G401.6 (cell line): ENCODE data around the gene EIF4G2.
"Not testable (repeated sequence)": the region's sequence is repeated elsewhere in the genome, so short reads cannot be mapped to it uniquely, and the experiment has no call there.

Experiments used
- FAIRE-seq: peaks from 2 replicates; lab custom pipeline; 2012; peaks lifted over from hg19 to GRCh38; lab: Jason Lieb, UNC

The EIF4G2 gene

DNA sequence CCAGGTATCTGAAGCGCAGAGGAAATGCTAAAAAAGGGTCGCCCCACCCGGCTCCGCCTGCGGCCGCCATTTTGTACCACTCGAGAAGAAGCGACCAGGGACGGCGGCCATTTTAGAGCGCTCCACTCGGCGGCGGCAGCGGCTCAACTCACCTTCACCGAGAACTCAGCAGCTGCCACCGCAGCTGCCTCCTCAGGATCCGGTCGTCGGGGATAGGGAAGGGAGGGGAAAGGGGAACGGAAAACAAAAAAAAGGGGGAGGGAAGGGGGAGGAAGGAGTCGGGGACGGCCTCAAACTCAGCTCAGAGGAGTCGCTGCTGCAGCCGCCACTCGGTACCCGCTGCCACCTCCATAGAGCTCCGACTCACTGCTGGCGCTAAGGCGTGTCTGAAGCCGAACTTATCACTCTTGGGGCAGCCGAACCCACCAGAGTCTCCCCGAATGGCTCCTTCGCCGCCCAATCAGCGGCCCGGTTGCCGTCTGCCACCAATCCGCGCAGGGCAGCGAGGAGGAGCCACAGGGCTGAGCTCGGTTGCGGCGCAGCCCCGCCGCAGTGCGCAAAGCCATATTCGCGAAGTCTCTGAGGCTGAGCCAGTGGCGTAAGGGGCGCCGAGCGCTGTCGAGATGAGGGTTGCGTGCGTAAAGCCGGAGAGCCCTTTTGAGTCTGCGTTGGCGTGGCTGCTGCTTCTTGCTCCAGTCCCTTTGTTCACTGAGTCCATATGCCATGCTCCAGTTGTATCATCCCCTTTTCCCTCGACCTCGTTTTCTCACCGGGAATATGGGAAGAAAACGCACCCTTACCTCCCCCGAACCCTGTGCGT lies at the start of gene EIF4G2:
EIF4G2 (minus strand) TSS at position 374 of the 820 bp plus-strand sequence.
- FAIRE-seq, result peak; percentile 97

DNA sequence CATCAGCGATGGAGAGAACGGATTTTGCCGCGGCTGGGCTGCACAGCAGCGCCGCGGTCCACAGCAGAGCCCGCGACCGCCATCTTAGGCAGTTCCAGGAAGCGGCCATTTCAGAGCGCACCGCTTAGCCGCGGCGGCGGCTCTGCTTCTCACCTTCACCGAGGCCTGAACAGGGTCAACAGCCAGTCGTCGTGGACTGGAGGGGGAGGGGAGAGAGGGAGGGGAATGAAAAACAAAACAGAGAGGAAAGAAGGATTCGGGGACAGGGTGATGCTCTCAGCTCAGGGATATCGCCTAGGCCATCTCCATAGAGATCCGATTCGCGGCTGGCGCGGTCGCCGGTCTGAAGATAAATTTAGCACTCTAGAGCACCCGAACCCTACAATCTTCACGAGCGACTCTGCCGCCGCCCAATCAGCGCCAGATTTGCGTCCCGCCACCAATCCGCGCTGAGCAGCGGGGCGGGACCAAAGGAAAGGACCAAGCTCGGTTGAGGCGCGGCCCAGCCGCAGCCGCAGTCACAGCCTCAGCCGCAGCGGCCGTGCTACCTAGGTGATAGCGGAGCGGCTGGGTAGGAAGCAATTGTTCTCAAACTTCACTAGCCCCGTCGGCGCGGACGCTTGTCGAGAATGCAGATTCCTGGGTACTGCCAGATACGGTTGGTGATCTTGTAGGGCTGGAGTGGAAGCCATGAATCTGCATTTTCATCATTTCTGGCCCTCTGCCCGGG lies 49.1 kb upstream of the EIF4G2 start, which contains the start of gene ZBED5:
ZBED5 (minus strand) TSS at position 345 of the 730 bp plus-strand sequence. CDS start 3,108 bp downstream, outside the sequence.
- peak; percentile 96 for FAIRE-seq

DNA sequence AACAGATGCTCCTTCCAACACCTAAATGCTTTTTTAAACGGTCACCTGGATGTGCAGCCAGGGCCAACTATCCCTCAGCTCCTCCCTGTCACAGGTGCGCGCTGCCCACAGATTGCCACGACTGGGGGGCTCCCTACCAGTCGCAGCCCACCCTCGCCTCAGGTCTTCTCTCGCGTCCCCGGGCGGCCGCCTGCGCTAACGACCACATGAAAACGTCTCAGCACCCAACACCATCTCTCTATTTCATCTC lies 48.7 kb upstream of the EIF4G2 start:
- FAIRE-seq, result no peak

DNA sequence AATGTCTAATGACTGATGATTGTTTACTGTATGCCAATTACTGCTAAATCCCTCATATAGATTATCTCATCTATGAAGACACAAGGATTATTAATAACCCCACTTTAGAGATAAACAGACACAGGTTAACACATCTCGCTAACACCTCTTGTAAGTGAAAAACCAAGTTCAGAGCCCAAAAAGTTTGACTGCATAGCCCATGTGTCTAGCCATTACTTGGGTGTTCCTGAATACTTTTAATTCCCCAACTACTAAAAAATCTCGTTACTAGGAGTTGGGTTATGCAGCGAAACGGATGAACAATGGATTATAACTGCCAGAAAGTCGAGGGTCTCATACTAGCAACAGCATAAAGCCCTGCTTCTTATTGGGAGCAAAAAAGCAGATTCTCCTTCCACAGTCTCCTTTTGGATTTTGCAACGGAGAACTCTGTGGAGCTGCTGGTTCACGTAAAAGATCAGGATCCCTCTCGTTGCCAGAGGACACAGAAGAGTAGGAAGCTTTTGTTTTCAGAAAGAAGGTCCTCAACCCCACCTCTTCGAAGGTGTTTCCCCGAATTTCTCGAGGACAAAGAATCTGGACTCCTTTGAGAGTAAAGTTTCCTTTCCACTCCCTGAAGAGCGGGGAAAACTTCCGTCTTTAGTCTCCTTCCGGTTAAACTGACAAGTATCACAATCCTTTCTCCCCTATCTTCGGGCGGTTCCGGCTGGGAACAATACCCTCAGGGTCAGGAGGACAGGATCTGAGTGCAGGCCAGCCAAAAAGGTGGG lies 48.1 kb upstream of the EIF4G2 start:
- no peak for FAIRE-seq

GRCh38 chr11:10855295-10855694 lies 46.6 kb upstream of the EIF4G2 start:
- no peak for FAIRE-seq

DNA sequence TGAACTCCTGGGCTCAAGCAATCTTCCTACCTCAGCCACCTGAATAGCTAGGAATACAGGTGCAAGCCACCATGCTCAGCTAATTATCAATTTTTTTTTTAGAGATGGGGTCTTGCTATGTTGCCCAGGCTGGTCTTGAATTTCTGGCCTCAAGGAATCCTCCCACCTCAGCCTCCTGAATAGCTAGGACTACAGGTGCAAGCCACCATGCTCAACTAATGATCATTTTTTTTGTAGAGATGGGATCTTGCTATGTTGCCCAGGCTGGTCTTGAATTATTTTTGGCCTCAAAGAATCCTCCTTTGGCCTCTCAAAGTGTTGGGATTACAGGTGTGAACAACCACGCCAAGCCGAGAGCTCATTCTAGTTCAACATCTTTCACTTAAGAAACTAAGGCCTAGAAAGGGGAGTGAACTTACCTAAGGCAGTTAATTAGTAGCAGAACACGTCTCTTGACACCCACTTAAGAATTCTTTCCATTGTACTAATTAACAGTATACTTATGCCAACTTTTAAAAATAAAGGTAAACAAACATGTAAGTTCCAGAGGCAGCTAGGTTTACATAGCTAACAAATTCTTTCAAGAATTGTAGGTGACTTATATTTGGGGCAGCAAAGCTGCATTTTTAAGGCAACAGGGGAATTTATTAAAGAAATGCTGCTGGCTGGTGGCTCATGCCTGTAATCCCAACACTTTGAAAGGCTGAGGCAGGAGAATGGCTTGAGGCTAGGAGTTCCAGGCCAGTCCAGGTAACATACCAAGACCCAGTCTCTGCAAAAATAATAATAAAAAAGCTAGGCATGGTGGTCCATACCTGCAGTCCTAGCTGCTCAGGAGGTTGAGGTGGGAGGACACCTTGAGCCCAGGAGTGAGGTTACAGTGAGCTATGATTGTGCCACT lies 39.5 kb upstream of the EIF4G2 start:
- no peak for FAIRE-seq

- FAIRE-seq, result no peak
Measured at GRCh38 chr11:10846660-10847059, 37.9 kb upstream of the EIF4G2 start.

GRCh38 chr11:10845589-10845988 lies 36.9 kb upstream of the EIF4G2 start:
- FAIRE-seq, result no peak

DNA sequence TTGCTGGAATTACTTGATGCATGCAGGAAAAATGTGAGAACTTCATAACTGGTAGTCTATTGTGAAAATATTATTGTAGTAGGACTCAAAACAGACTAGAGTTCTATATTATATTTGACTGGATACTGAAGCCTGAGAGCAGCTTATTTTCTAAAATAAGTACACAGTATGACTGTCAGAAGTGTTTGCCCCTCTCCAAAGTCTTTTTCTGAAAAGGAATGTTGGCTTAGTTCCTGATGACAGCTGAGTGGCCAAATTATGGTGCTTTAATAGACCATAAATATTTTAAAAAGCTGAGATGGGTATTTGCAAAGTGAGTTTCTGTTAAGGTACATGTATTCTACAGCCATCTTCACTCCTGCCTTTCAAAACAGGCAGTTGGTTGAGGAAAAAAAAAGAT lies 36.1 kb upstream of the EIF4G2 start:
- no peak for FAIRE-seq

- FAIRE-seq, result no peak
Measured at GRCh38 chr11:10844356-10844755, 35.6 kb upstream of the EIF4G2 start.

- FAIRE-seq, result no peak
Measured at GRCh38 chr11:10838881-10839280, 30.2 kb upstream of the EIF4G2 start.

GRCh38 chr11:10838083-10838482 lies 29.4 kb upstream of the EIF4G2 start:
- no peak for FAIRE-seq

DNA sequence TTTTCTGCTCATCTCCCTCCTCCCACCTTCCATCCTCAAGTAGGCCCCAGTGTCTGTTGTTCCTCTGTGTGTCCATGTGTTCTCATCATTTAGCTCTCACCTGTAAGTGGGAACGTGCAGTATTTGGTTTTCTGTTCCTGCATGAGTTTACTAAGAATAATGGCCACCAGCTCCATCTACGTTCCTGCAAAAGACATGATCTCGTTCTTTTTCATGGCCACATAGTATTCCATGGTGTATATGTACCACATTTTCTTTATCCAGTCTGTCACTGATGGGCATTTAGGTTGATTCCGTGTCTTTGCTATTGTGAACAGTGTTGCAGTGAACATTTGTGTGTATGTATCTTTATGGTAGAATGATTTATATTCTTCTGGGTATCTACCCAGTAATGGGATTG lies 28.2 kb upstream of the EIF4G2 start:
- not testable (repeated sequence) for FAIRE-seq

GRCh38 chr11:10829139-10829538 lies 20.4 kb upstream of the EIF4G2 start:
- no peak for FAIRE-seq

DNA sequence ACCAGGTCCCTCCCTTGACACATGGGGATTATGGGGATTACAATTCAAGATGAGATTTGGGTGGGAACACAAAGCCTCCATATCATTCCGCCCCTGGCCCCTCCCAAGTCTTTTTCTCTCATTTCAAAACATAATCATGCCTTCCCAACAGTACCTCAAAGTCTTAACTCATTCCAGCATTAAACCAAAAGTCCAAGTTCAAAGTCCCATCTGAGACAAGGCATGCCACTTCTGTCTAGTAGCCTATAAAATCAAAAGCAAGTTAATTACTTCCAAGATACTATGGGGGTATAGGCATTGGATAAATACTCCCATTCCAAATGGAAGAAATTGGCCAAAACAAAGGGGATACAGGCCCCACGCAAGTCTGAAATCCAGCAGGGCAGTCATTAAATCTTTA lies 19.7 kb upstream of the EIF4G2 start:
- FAIRE-seq, result no peak

GRCh38 chr11:10824888-10825287 lies 16.2 kb upstream of the EIF4G2 start:
- FAIRE-seq, result no peak

DNA sequence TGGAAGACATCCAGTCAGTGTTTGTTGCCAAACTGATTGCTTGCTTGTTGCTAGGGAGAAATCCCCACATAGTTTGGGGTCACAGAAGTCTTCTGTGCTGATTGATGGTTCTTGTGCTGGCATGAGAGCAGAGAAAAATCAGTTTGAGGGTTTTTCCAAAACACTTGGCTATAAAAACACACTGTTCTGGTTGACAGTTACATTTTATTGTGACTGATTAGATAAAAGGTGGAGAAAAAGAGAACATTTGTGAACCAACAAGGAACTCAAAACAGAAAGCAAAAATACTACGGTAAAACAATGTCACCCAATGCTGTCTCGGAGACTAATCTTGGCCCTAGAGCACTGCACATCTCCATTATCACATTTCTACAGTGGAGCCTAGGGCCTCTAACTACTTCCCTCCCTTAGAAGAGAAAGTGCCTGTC lies 14.4 kb upstream of the EIF4G2 start:
- FAIRE-seq, result no peak

DNA sequence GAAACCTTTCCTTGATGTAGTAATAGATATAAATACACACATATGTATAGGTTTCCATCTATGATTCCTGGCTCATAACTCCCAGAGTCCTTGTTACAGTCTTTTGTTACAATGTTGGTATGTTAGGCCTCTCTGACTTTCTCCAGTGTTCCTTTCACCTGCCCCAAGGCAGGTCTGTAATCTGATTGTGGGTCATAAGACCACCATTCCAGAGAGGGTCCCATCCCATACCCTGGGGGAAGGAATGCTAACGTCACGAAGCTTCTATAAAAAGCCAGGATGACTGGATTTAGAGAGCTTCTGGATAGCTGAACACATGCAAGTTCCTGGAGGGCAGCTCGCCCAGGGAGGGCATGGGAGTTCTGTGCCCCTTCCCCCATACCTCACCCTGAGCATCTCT lies 13.8 kb upstream of the EIF4G2 start:
- not testable (repeated sequence) for FAIRE-seq

- FAIRE-seq, result no peak
Measured at GRCh38 chr11:10818594-10818993, 9.9 kb upstream of the EIF4G2 start.

DNA sequence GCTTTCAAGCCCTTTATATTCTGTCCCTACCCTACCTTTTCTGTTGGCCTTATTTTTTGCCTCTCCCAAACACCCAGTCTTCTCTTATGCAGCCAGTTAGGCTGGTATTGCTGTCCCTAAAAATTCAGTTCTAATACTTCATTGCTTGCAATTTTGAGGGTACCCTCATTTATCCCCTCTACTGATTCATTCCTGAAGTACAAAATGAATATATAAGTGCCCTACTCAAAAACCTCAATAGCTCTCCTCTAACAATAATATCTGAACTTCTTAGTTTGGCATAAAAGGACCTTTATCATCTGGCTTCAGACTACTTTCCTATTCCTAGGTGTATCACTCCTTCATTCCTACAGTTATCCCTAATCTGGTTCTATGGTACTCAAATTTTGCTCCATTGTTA lies 5.2 kb upstream of the EIF4G2 start:
- FAIRE-seq, result no peak

DNA sequence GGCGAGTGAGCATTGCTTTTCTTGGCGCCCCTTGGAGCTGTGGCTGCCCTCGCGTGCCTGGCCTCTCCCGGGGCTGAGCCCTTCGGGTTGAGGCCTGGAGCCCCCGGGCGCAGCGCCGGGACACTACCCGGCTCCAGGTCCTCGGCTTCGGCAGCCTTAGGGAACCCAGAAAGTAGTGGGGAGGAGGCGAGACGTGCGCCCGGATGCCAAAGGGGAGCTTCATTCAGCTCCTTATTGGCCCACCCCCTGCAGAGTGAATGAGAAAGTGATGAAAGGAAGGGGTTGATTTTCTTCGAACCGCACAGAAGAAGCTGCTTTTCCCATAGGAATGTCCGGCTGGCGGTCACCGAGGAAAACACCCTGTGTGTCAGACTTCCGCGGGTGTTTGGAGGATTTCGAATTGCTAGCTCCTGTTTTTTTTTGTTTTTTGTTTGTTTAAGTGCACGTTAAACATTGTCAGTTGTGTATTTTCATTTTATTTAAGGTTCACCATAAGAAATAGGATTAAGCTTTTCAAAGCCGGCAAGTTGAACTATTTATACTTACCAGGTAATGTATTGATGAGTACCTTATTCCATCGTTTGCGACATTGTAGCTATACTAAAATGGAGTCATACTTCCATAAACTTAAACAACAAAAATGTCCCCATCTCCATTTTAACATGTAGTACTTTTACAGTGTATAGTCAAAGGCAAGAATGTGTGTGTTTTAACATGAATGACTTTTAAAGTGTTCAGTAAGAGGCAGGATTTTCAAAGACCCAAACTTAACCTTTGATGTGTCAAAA lies 841 bp upstream of the EIF4G2 start:
- FAIRE-seq, result peak; percentile 23
